ENCODE data around the gene CD248. TPM values are rescaled to one million over a fixed set of nuclear protein-coding genes. Genes with fewer than 3 reads are reported as not detected.
A peak's percentile ranks its signal among the peaks of the same experiment; 100 is the strongest.

Gene CD248
- total RNA-seq, 3 donors from 2014 or later, result 17.3 to 69.1 (median 24.9) TPM

DNA sequence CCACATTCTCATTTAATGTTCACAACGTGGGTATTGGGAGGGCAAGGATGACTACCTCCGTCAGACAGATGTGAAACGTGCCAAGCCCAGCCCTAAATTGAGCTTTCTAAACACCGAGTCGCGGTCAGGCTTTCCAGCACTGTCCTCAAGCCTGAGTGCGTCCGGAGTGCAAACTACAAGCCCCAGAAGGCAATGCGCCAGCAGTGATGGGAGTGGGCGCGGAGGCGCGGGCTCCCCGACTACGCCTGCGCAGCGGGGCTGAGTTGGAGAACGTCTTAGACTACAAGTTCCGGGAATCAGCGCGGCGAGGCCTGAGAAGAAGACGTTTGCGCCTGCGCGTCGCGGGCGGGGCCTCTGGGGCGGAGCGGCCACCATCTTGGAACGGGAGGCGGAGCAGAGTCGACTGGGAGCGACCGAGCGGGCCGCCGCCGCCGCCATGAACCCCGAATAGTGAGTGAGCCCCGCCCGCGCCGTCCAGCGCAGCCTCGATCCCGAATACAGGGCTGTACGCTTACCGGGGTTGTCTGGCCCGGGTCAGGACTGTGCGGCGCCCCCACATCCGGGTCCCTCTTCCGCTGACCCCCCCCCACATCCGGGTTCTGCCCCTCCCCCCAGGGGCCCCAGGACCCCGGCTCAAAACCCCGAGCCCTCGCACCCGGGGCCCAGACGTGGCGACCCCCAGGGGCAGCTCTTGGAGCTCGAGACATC is 48.4 kb downstream of the CD248 start, which contains the start of gene RAB1B:
Gene RAB1B (plus strand): TSS at position 396 of the 708 bp plus-strand sequence. CDS start 41 bp downstream, at position 437.
- peak; percentile 100 for DNase-seq (ENCODE audit: low spot score in 2 of 2)
- no peaks in the 10 kb centered on the region for H3K9me3 ChIP-seq
- peaks cover 11% of the 10 kb centered on the region for H3K36me3 ChIP-seq
- peaks cover 3 to 16% of the 10 kb centered on the region in 2 donors for H3K4me1 ChIP-seq
- peak within 1 kb of the TSS; percentile 85 to 94 (median 88) for H3K4me3 ChIP-seq
- intact Hi-C loops (cut with DNase I; ENCODE audit: low total_unique reads), result no loop called here
- TF ChIP-seq, protein P1, sequence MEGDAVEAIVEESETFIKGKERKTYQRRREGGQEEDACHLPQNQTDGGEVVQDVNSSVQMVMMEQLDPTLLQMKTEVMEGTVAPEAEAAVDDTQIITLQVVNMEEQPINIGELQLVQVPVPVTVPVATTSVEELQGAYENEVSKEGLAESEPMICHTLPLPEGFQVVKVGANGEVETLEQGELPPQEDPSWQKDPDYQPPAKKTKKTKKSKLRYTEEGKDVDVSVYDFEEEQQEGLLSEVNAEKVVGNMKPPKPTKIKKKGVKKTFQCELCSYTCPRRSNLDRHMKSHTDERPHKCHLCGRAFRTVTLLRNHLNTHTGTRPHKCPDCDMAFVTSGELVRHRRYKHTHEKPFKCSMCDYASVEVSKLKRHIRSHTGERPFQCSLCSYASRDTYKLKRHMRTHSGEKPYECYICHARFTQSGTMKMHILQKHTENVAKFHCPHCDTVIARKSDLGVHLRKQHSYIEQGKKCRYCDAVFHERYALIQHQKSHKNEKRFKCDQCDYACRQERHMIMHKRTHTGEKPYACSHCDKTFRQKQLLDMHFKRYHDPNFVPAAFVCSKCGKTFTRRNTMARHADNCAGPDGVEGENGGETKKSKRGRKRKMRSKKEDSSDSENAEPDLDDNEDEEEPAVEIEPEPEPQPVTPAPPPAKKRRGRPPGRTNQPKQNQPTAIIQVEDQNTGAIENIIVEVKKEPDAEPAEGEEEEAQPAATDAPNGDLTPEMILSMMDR (IDR thresholded peaks at IDR 0.05), result no peak
- TF ChIP-seq POLR2AphosphoS5 (IDR thresholded peaks at IDR 0.05), result peak; percentile 82 to 96 (median 93)
- peak; percentile 45 for TF ChIP-seq POLR2A (IDR thresholded peaks at IDR 0.05)
- no peaks in the 10 kb centered on the region for H3K27me3 ChIP-seq
- peak within 1 kb of the TSS; percentile 97 to 98 for H3K27ac ChIP-seq

DNA sequence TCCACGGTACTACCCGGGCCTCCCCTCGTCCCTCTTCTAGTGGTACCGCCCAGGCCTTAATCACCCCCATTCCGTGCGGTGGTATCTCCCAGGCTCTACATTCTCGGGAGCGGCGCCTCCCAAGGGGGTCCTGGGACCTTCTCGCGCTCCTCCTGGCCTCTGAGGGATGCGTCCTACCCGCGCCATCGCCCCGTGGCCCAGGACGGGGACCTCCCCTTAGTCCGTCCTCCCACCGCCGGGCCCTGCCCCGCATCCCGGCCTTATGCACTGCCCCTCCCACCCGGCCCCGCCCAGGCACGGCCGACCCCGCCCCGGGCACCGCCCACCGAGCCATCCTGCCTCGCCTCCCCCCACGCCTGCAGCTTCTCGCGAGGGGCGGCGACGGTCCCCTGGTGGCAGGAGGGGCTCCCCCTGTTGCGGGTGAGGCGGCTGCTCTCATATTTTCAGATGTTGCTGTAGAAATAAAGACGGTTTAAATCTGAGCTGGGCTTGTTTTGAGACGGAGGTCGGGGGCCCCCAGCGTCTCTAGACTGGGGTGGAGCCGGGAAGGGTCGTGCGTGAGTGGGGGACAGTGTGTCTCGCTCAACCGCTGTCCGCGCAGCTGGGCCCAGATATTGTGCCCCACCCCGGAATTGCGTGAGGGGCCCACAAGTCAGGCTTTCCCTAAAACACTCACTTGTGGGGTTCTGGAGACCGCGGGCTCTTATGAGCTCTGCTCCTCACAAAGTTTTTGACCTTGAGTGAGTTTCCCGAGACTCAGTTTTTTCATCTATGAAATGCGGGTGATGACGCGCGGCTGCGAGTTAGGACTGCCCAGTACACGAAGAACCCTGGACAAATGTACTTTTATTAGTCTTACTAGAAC is 49.2 kb downstream of the CD248 start:
- Histone ChIP-seq H3K9me3 (no peaks in the 10 kb centered on the region), H3K27ac (peak overlapping the region; percentile 97 to 98), H3K36me3 (peaks cover 4% of the 10 kb centered on the region), H3K4me1 (peaks cover 3 to 16% of the 10 kb centered on the region in 2 donors), H3K27me3 (no peaks in the 10 kb centered on the region), H3K4me3 (peak overlapping the region; percentile 85 to 94 (median 88))
- intact Hi-C loops (cut with DNase I; ENCODE audit: low total_unique reads), result no loop called here
- DNase-seq (ENCODE audit: low spot score in 2 of 2), result peak; percentile 85 to 90
- TF ChIP-seq POLR2AphosphoS5 (IDR thresholded peaks at IDR 0.05), result peak; percentile 18 to 73 (median 70)
- TF ChIP-seq, protein P1 (IDR thresholded peaks at IDR 0.05), result peak in 1 of 3 donors; percentile 9
- TF ChIP-seq POLR2A (IDR thresholded peaks at IDR 0.05), result no peak

DNA sequence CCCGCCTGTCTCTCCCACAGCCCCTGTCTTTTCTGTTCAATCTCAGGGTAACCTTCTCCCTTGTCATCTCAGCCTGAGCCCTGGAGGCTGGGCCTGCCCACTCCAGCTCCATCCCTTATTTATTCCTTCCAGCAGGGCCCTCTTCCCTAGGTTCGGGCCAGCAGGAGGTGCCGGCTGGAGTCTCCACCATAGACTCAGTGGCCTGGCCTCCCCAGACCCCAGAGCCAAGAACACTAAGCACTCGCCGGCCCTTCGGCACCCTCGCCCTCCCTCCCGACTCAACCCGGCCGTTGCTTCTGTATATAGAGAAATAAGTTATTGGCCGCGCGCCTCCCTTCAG is 49.8 kb downstream of the CD248 start:
- peaks cover 3 to 16% of the 10 kb centered on the region in 2 donors for H3K4me1 ChIP-seq
- no peaks in the 10 kb centered on the region for H3K27me3 ChIP-seq
- H3K36me3 ChIP-seq, result no peaks in the 10 kb centered on the region
- DNase-seq (ENCODE audit: low spot score in 2 of 2), result no peak
- H3K4me3 ChIP-seq, result peak overlapping the region; percentile 85 to 94 (median 88)
- TF ChIP-seq POLR2AphosphoS5 (IDR thresholded peaks at IDR 0.05), result no peak
- TF ChIP-seq, protein P1 (IDR thresholded peaks at IDR 0.05), result no peak
- peak overlapping the region; percentile 97 to 98 for H3K27ac ChIP-seq
- H3K9me3 ChIP-seq, result no peaks in the 10 kb centered on the region
- intact Hi-C loops (cut with DNase I; ENCODE audit: low total_unique reads), result no loop called here

DNA sequence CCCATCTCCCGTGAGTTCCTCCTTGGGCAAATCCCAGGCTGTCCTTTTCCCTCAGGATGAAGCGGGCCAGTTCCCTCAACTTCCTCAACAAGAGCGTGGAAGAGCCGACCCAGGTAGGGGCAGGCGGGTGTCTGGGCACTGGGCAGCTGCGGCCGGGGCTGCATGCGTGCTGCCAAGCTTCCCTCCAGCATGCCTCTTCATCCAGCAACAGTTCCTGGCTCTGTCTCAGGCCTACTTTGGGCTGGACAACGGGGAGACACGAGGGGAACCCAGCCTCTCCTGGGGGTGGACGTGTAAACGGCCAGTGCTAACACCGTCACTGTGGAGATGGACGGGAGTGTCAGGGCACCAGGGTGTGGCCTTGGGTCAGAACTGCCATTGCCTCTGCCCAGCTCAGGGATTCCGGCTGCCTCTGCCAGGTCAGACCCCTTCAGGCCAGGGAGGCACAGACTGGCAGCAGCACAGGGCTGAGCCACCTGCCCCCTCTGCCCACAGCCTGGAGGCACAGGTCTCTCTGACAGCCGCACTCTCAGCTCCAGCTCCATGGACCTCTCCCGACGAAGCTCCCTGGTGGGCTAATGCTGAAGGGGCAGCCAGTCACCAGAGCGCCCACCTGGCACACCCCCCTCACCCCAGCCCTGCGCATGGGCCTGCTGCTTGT is 50.3 kb downstream of the CD248 start:
- H3K27ac ChIP-seq, result peak overlapping the region; percentile 97 to 98
- no peaks in the 10 kb centered on the region for H3K9me3 ChIP-seq
- no peaks in the 10 kb centered on the region for H3K36me3 ChIP-seq
- H3K4me1 ChIP-seq, result peaks cover 3 to 16% of the 10 kb centered on the region in 2 donors
- TF ChIP-seq POLR2A (IDR thresholded peaks at IDR 0.05) (no peak), POLR2AphosphoS5 (IDR thresholded peaks at IDR 0.05) (no peak)
- TF ChIP-seq, protein P1 (IDR thresholded peaks at IDR 0.05), result no peak
- no peaks in the 10 kb centered on the region for H3K27me3 ChIP-seq
- peak overlapping the region; percentile 85 to 94 (median 88) for H3K4me3 ChIP-seq
- intact Hi-C loops (cut with DNase I; ENCODE audit: low total_unique reads), result no loop called here
- DNase-seq (ENCODE audit: low spot score in 2 of 2), result no peak
